Measurements from ENCODE around the gene PPP1R13B.

PPP1R13B gene

GRCh38 chr14:103697206-103697602 lies 150.2 kb downstream of the PPP1R13B start:
- no peak for TF ChIP-seq CTCF (IDR thresholded peaks at IDR 0.05; ENCODE audit: low read depth, low read length, missing control alignments)
- no peak for DNase-seq (ENCODE audit: low read depth)

GRCh38 chr14:103696466-103697071 lies 150.8 kb downstream of the PPP1R13B start:
- no peak for TF ChIP-seq CTCF (IDR thresholded peaks at IDR 0.05; ENCODE audit: low read depth, low read length, missing control alignments)
- no peak for DNase-seq (ENCODE audit: low read depth)
- H3K4me3 ChIP-seq (ENCODE audit: low read depth, low read length), result no peak overlapping the region

More at GRCh38 chr14:103697206-103697602, 150.2 kb downstream of the PPP1R13B start:
- no peak overlapping the region for H3K4me3 ChIP-seq (ENCODE audit: low read depth, low read length)

- H3K4me3 ChIP-seq (ENCODE audit: low read depth, low read length), result no peak overlapping the region
- no peak for TF ChIP-seq CTCF (IDR thresholded peaks at IDR 0.05; ENCODE audit: low read depth, low read length, missing control alignments)
- DNase-seq (ENCODE audit: low read depth), result no peak
Measured at GRCh38 chr14:103696070-103696402, 151.3 kb downstream of the PPP1R13B start.

- no peak for TF ChIP-seq CTCF (IDR thresholded peaks at IDR 0.05; ENCODE audit: low read depth, low read length, missing control alignments)
- H3K4me3 ChIP-seq (ENCODE audit: low read depth, low read length), result no peak overlapping the region
- no peak for DNase-seq (ENCODE audit: low read depth)
Measured at GRCh38 chr14:103695296-103696069, 151.9 kb downstream of the PPP1R13B start.

GRCh38 chr14:103694572-103695026 lies 152.8 kb downstream of the PPP1R13B start:
- DNase-seq (ENCODE audit: low read depth), result no peak
- no peak overlapping the region for H3K4me3 ChIP-seq (ENCODE audit: low read depth, low read length)
- no peak for TF ChIP-seq CTCF (IDR thresholded peaks at IDR 0.05; ENCODE audit: low read depth, low read length, missing control alignments)

GRCh38 chr14:103693515-103693914 lies 153.9 kb downstream of the PPP1R13B start:
- no peak for DNase-seq (ENCODE audit: low read depth)
- no peak for TF ChIP-seq CTCF (IDR thresholded peaks at IDR 0.05; ENCODE audit: low read depth, low read length, missing control alignments)
- no peak overlapping the region for H3K4me3 ChIP-seq (ENCODE audit: low read depth, low read length)
